Adipose tissue (tissue), 3 donors: ENCODE data around the gene FAM229B. TPM values are rescaled to one million over a fixed set of nuclear protein-coding genes. Genes with fewer than 3 reads are reported as not detected.
"Not testable (repeated sequence)": the region's sequence is repeated elsewhere in the genome, so short reads cannot be mapped to it uniquely, and the experiment has no call there.

Experiments used
- H3K27ac ChIP-seq: one replicate; pipeline ENCODE4 v1.5.1; 2013; ENCODE audit warnings: low read depth, low read length
- WGBS, 3 donors: extraction: QIAGEN DNeasy Blood & Tissue Kit; methylation state at CpG; one replicate each; pipeline ENCODE4 v1.1.7; 2013; 5-methylcytosine and 5-hydroxymethylcytosine counted together
- polyA plus RNA-seq, 3 donors: library from polyadenylated mRNA; stranded (reverse); fragments of 200-250 nt; gene quantifications; one replicate each; pipeline ENCODE4 v1.2.3, GENCODE V29; 2013
- donor health status: healthy with polysubstance abuse.
- donor health status: Bipolar disorder and iron deficiency.
- donor health status: healthy.

FAM229B gene
- polyA plus RNA-seq, 3 donors = 4.5 to 15.5 (median 11.3) TPM

DNA sequence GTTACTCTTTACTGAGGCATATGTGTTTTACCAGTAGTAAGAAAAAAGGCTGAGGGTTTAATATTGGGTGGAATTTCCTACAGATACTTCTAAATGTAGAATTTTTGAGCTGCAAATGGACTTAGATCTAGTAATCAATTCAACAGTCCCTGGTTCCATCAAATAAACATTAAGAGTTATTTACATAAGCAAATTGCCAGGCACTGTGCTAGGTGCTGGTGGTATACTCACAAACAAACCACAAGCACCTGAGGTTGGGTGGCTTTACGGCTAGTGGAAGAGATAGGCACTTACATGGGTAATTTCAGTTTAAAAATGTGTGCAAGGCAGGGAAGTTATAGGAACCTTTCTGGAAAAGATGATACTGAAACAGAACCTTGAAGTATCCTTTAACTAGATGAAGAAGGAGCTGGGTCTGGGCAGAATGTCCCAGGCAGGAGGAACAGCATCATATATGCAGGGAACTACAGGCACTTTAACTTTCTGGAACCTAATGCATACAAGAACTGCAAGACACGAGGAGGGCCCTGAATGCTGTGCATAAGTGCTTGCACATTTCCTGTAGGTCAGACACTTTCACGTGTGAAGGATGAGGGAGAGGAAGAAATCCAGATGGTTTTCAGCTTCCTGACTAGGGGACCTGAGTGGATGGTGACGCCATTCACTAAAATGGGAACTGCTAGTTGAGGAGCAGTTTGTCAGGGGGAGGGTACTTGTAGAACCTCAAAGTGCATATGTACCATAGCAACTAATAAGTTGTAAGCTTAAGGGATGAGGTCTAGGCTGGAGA, 29.0 kb upstream of the FAM229B start:
- WGBS, 3 donors = 47 to 79% (median 60%) methylated on average over 4 of the region's 4 CpGs
- no peak overlapping the region for H3K27ac ChIP-seq

DNA sequence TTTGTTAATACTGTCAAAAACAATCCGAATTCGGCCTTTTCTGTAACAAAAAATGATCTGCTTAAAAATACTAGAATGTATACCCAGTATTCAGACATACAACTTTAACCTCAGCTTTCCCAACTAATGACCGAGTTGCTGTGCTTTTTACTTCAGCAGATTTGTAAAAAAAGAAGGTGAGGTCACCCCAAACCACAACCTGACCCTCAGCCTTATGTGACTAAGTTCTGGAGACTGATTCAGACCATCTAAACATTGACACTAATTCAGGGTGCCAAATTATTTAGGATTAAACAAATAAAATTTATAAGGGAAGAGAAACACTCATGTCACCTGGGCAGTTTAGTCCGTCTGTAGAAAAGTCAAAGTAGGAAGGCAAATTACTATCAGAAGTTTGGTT, 25.8 kb upstream of the FAM229B start:
- no peak overlapping the region for H3K27ac ChIP-seq
- WGBS, 3 donors = 92 to 94% (median 92%) methylated on average over 4 of the region's 4 CpGs

DNA sequence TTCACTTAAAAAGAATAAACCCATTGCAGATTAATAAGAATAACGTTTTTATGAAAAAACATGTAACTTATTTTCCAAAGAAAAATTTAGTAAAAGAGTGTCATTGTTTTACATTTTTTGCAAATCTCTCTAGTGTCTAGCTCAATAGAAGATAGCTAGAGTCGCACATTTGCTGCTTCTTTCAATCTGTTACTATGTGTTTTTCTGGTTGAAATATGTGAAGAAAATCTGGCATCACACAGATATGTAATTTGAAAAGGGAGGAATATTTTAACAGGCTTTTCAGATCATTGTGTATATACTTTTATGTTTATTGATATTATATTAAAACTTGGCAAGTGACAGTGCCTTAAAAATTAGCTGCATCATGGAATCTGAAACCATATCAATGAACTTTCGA, 24.4 kb upstream of the FAM229B start:
- H3K27ac ChIP-seq = no peak overlapping the region
- 81 to 87% (median 86%) methylated on average over 3 of the region's 3 CpGs for WGBS, 3 donors

DNA sequence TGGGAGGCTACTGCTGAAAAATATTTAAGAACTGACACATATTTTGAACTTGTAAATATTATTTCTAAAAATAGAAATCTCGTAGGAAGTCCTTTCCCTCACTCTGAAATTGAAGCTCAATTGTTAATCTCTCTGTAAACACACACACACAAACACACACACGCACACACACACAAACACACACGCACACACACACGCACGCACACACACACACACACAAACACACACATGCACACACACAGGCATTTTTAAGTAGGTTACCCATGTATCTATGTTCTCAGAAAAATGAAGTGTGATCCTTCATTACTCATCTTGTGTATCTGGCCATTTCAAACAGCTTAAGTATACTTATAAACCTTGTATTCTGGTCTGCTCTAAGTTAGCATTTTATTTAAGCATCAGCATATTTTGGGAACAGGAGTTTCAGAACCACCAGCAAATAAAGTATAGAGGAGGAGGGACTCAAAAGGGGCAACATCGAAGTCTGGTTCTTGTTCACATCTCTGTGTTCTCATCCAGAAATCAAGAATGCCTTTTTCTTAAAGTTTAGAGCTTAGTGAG, 21.9 kb upstream of the FAM229B start:
- WGBS, 3 donors = 62 to 73% (median 66%) methylated on average over 6 of the region's 6 CpGs
- H3K27ac ChIP-seq = no peak overlapping the region

- 49 to 79% (median 65%) methylated on average over 3 of the region's 3 CpGs for WGBS, 3 donors
- H3K27ac ChIP-seq = no peak overlapping the region
Observed at GRCh38 chr6:112066606-112067005, 20.8 kb upstream of the FAM229B start.

DNA sequence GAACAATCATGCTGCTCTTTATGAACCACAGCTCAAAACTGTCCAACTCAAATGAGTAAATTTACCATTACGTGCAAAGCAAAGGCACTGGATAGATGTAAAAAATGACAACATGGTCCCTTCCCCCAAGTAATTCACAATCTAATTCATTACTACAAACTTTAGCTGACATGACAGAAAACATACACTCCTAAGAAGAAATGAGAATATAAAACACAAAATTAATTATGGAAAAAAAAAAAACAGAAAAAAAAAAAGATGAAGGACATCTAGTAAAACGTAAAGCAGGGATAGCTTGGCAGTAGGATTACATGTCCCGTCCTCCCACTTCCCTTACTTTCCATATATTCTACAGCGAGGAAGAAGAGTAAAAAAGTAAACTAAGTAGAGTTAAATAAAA, 5.8 kb upstream of the FAM229B start:
- 90 to 95% (median 91%) methylated on average over 4 of the region's 4 CpGs for WGBS, 3 donors
- no peak overlapping the region for H3K27ac ChIP-seq

GRCh38 chr6:112085286-112086065, 1.9 kb upstream of the FAM229B start:
- 73 to 78% (median 78%) methylated on average over 8 of the region's 8 CpGs for WGBS, 3 donors
- no peak overlapping the region for H3K27ac ChIP-seq

DNA sequence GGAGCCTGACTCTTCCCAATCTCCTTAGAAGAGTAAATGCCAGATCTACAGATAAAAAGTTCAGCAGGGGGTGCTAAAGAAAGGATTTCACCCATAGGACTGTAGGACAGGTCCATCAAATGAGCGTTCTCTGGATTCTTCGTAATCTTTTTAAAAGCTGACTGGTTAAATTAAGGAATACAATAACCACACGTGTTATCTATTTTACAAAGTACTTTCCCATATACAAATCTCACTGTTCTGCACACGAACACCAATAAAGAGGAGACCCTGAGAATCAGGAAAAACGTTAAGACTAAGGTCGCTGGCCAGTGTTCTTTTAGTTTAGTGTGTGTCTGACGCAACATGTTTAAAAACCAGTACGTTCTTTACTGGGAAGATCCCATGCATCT, 651 bp upstream of the FAM229B start:
- WGBS, 3 donors = 0% methylated on average over 8 of the region's 8 CpGs
- no peak overlapping the region for H3K27ac ChIP-seq

- 16 to 21% (median 18%) methylated on average over 7 of the region's 7 CpGs for WGBS, 3 donors
- H3K27ac ChIP-seq = no peak overlapping the region
Observed at GRCh38 chr6:112087916-112088315, 525 bp downstream of the FAM229B start.

DNA sequence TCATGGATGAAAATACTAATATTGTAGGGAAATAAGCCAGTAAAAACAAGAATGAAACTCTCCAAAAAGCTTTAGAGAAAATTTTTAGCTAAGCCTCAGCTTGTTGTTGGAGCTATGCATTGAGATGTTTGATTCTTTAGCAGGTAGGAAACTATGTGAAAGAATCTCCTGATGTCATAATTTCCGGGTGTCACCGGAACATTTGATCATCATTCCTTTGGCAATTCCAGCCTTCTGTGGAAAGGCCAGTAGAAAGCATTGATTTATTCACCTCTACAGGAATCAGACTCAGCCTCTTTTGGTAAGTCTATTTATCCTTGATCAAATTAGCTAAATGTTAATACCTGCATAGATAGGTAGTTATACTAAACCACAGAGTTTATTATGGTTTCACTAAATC, 9.5 kb downstream of the FAM229B start:
- WGBS, 3 donors = 86 to 95% (median 89%) methylated on average over 2 of the region's 2 CpGs

DNA sequence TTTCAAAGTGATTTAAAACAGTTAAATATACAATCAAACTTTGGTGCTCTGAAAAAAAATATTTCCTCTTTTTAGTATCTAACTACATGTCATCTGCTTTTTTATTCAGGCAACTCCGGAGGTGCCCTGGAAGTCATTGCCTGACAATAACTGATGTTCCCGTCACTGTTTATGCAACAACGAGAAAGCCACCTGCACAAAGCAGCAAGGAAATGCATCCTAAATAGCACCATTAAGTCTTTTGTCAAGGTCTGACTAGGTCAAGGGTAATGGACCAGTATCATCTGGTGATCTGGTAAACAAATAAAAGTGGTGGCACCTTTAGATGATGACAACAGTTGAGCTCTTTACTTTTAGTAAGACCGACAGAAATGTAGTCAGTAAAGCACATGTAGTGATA, 13.2 kb downstream of the FAM229B start:
- H3K27ac ChIP-seq = no peak overlapping the region
- 63 to 72% (median 71%) methylated on average over 4 of the region's 4 CpGs for WGBS, 3 donors

More for the DNA sequence above, 9.5 kb downstream of the FAM229B start:
- H3K27ac ChIP-seq = no peak overlapping the region

- 90 to 100% (median 97%) methylated on average over 2 of the region's 2 CpGs for WGBS, 3 donors
Observed at GRCh38 chr6:112106026-112106425, 18.6 kb downstream of the FAM229B start.

GRCh38 chr6:112106562-112106961, 19.2 kb downstream of the FAM229B start:
- 66 to 74% (median 71%) methylated on average over 2 of the region's 2 CpGs for WGBS, 3 donors
- no peak overlapping the region for H3K27ac ChIP-seq

More at GRCh38 chr6:112106026-112106425, 18.6 kb downstream of the FAM229B start:
- not testable (repeated sequence) for H3K27ac ChIP-seq

- no peak overlapping the region for H3K27ac ChIP-seq
Observed at GRCh38 chr6:112109262-112109661, 21.9 kb downstream of the FAM229B start.

DNA sequence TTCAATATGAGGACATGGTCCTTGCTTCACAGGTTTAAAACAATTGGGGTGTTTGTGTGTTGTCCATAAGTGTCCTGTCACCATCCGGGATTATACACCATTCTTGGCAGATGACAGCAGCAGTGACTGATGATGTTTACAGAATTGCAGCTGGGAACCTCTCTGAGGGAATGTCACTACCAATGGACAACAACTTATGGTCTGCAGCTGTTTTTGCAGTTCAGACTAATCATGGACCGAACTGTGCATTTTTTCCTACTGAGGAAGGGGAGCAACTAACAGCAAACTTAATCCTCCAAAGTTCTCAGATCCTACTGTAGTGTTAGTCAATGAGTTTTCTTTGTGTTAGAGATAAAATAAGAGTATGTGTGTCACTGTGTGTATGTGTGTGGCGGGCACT, 26.0 kb downstream of the FAM229B start:
- WGBS, 3 donors = 55 to 69% (median 64%) methylated on average over 3 of the region's 3 CpGs
- H3K27ac ChIP-seq = no peak overlapping the region

More at GRCh38 chr6:112109262-112109661, 21.9 kb downstream of the FAM229B start:
- 34 to 69% (median 65%) methylated on average over 9 of the region's 9 CpGs for WGBS, 3 donors

GRCh38 chr6:112113918-112114317, 26.5 kb downstream of the FAM229B start:
- H3K27ac ChIP-seq = no peak overlapping the region

- 92 to 97% (median 95%) methylated on average over 3 of the region's 3 CpGs for WGBS, 3 donors
- H3K27ac ChIP-seq = no peak overlapping the region
Observed at GRCh38 chr6:112114577-112115223, 27.3 kb downstream of the FAM229B start.

GRCh38 chr6:112116221-112116620, 28.8 kb downstream of the FAM229B start:
- no peak overlapping the region for H3K27ac ChIP-seq
- 52 to 90% (median 86%) methylated on average over 1 of the region's 1 CpG for whole genome bisulfite sequencing, 3 donors

GRCh38 chr6:112117554-112117953, 30.2 kb downstream of the FAM229B start:
- no peak overlapping the region for H3K27ac ChIP-seq
- 38 to 93% (median 45%) methylated on average over 1 of the region's 1 CpG for WGBS, 3 donors
